Lower leg skin (tissue), 4 donors: ENCODE results near the gene CORO7. TPM values are rescaled to one million over a fixed set of nuclear protein-coding genes. Genes with fewer than 3 reads are reported as not detected.
"Not testable (repeated sequence)": the region's sequence is repeated elsewhere in the genome, so short reads cannot be mapped to it uniquely, and the experiment has no call there.

Source experiments
- DNase-seq, 2 donors: peaks; one replicate each; pipeline ENCODE4 v3.0.0-alpha.2; 2019; ENCODE audit warnings: low spot score in 2 of 2
- H3K4me3 ChIP-seq: fragments of 200-600 bp; sonication (generic); 2 replicates; pipeline ENCODE4 v1.5.1; 2017; ENCODE audit warnings: mild to moderate bottlenecking, low read depth; ENCODE audit not compliant: poor library complexity, severe bottlenecking
- POLR2A ChIP-seq, 2 donors: fragments of 450-650 bp; IDR thresholded peaks; one replicate each; pipeline ENCODE4 v1.6.1; 2016 to 2017; ENCODE audit warnings: antibody characterized with exemption in 2 of 2, mild to moderate bottlenecking in 1 of 2, moderate library complexity in 1 of 2
- WGBS, 2 donors: methylation state at CpG; one replicate each; pipeline ENCODE4 v1.1.5; 2018; 5-methylcytosine and 5-hydroxymethylcytosine counted together
- intact Hi-C: fragments of 100-400 bp; cut with DNase I; formaldehyde crosslinking; loops from one replicate; pipeline ENCODE4 v1.15.0; 2023; ENCODE audit warnings: low total_unique reads
- total RNA-seq, 4 donors: library from RNA; depleted of rRNA; stranded (reverse); fragments of >200 nt; gene quantifications; one replicate each; pipeline ENCODE4 v1.1.0, GENCODE V29; 2016
- TF ChIP-seq, protein P1 (sequence below), 3 donors: fragments of 450-650 bp; IDR thresholded peaks; one replicate each; pipeline ENCODE4 v1.5.1; 2016; ENCODE audit warnings: antibody characterized with exemption in 3 of 3, mild to moderate bottlenecking in 3 of 3, moderate library complexity in 2 of 3

CORO7 gene
- total RNA-seq, 4 donors from 2014 or later: 18.4 to 39.0 (median 22.7) TPM

DNA sequence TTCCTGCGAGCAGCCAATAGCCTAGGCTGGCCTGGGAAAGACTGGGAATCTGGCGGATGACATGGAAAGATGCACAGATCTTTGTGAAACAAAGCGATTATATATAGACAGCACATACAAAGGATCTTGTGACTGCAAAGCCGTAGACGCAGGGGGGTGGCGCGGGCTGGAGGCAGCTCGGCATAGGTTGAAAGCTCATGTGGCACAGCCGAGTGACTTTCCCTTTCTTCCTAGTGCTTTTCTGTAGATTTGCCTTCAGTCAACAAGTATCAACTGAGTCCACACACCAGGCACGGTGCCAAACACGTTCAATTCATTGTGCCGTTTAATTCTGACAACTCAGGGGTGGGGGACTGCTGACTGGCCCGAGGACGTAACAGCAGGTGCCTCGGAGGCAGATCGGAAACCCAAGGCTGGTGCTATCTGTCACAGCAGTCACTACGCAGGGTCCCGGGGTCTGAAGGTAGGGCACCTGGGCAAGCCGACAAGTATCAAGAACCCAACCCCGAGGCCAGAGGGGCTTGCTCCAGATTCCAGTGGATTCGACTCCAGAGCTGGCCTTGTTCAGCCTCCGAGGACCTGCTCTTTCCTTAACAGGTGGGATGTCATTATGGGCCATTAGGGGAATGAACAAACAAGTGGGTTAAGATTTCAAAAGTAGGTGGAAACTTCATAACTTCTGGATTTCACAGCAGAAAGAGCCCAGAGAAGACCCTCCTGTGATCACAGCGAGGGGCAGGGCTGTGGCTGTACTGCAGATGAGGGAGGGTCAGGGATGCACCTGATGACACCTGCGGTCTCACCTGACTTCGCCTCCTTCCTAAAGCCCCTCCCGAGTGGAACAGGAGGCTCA is 71.2 kb downstream of the CORO7 start:
- H3K4me3 ChIP-seq: no peak overlapping the region
- intact Hi-C loops: no loop called here
- DNase-seq: no peak
- 65 to 72% methylated on average over 21 to 26 of the region's 26 CpGs for WGBS, 2 donors
- no peak for TF ChIP-seq POLR2A (IDR thresholded peaks at IDR 0.05)
- TF ChIP-seq, protein P1, sequence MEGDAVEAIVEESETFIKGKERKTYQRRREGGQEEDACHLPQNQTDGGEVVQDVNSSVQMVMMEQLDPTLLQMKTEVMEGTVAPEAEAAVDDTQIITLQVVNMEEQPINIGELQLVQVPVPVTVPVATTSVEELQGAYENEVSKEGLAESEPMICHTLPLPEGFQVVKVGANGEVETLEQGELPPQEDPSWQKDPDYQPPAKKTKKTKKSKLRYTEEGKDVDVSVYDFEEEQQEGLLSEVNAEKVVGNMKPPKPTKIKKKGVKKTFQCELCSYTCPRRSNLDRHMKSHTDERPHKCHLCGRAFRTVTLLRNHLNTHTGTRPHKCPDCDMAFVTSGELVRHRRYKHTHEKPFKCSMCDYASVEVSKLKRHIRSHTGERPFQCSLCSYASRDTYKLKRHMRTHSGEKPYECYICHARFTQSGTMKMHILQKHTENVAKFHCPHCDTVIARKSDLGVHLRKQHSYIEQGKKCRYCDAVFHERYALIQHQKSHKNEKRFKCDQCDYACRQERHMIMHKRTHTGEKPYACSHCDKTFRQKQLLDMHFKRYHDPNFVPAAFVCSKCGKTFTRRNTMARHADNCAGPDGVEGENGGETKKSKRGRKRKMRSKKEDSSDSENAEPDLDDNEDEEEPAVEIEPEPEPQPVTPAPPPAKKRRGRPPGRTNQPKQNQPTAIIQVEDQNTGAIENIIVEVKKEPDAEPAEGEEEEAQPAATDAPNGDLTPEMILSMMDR (IDR thresholded peaks at IDR 0.05): no peak

DNA sequence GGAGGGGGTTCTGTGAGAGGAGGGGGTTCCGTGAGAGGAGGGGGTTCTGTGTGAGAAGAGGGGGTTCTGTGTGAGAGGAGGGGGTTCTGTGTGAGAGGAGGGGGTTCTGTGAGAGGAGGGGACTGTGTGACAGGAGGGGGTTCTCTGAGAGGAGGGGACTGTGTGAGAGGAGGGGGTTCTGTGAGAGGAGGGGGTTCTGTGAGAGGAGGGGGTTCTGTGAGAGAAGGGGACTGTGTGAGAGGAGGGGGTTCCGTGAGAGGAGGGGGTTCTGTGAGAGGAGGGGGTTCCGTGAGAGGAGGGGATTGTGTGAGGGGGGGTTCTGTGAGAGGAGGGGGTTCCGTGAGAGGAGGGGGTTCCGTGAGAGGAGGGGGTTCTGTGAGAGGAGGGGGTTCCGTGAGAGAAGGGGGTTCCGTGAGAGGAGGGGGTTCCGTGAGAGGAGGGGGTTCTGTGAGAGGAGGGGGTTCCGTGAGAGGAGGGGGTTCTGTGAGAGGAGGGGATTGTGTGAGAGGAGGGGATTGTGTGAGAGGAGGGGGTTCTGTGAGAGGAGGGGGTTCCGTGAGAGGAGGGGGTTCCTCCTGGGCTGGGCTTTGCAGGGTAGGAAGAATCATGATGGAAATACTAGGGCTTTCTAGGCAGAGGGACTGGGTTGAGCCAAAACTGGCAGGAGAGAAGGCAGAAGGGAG is 72.0 kb downstream of the CORO7 start:
- H3K4me3 ChIP-seq, DNase-seq, intact Hi-C loops: not testable (repeated sequence)
- WGBS, 2 donors: 40 to 63% methylated on average over 6 to 8 of the region's 10 CpGs

DNA sequence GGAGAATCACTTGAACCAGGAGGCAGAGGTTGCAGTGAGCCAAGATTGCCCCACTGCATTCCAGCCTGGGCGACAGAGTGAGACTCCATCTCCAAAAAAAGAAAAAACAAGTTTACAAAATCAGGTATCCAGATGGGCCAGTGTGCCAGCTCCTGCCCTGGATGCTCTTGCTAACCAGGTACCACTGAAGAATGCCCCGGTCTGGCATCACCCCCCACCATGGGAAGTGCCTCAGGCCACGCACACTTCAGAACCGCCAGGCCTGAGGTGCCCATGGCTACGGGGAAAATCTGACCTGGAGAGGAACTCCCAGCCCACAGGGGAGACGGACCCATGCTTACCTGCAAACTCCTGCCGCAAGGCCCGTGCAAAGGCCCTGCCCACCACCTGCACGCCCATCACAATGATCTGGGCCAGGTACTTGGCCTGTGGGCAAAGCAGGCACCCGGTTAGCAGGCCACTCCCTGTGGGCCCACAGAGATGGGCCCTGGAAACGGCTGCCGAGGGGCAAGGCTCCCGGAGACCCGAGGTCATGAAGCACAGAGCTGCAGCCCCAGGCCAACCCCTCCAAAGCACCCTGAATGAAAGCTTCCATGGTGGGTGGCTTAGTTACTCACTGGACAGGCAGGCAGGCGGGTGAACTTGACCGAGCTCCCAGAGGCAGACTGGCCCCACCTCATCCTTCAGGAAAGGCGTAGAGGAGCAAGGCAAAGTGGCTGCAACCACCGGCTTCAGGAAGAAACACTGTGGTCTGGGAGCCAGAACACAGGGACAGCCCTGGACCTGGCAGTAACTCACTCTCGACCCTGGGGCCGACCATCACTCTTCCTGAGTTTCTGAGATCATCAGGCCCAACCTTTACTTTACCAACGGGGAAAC is 73.3 kb downstream of the CORO7 start:
- intact Hi-C loops: no loop called here
- 85 to 89% methylated on average over 14 to 21 of the region's 21 CpGs for WGBS, 2 donors
- TF ChIP-seq, protein P1 (IDR thresholded peaks at IDR 0.05): no peak
- no peak for TF ChIP-seq POLR2A (IDR thresholded peaks at IDR 0.05)
- no peak for DNase-seq
- no peak overlapping the region for H3K4me3 ChIP-seq

DNA sequence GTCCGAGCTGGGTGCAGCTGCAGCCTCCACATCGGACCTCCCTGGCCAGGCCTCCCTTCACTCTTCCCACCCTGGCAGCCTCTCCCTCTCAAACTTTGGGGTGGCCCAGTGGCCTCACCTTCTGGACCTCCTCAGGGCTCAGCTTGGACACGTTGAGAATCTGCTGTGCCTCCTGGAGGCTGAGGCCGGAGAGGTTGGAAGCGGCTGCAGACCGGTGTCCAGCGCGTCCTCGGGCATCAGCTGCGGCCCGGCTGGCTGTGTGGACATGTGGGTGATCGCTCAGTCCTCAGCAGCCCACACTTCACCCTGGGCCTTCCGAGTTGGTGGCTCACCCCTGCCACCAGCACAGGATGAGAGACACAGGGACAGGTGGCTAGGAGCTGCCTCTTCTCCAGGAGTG is 75.1 kb downstream of the CORO7 start:
- WGBS, 2 donors: 88 to 91% methylated on average over 12 to 13 of the region's 13 CpGs
- no peak overlapping the region for H3K4me3 ChIP-seq
- no peak for DNase-seq
- intact Hi-C loops: no loop called here
- TF ChIP-seq, protein P1 (IDR thresholded peaks at IDR 0.05): no peak
- no peak for TF ChIP-seq POLR2A (IDR thresholded peaks at IDR 0.05)

DNA sequence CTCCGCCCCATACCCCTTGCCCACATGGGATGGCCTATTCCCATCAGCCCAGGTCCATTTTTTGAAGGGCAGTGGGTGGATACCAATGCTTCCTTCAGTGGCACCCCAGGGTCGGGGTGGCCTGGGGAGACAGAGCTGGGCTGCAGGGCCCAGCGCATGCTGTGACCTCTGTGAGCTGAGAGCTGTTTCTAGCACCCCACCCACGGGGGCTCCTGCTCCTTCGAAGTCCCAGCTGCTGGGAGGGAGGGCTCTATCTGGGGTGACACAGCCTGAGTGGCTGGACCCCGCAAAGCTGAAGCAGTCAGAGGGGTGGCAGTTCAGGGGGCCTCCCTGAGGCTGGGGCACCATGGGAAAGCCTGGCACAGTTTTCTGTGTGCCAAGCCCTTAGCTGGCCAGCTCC is 76.0 kb downstream of the CORO7 start:
- TF ChIP-seq, protein P1 (IDR thresholded peaks at IDR 0.05): no peak
- 85 to 90% methylated on average over 6 of the region's 6 CpGs for WGBS, 2 donors
- DNase-seq: no peak
- intact Hi-C loops: no loop called here
- no peak overlapping the region for H3K4me3 ChIP-seq

DNA sequence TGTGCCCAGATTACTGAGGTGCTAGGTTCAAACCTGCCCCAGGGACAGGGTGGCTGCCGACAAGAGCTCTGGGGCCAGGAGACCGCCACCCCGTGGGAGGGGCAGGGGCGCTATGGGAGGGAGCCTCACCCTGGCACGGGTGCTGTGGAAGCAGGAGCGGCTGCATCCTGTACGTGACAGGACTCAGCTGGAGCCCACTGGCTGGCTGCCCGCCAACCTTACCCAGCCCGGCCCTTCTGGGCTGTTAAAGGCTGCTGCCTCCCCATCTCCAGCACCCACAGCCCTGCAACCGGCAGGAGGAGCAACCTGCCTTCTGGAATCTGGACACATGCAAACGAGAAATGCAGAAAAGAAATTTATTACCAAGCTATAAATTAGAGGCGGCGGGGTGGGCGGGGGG is 76.5 kb downstream of the CORO7 start:
- intact Hi-C loops: no loop called here
- no peak for TF ChIP-seq POLR2A (IDR thresholded peaks at IDR 0.05)
- TF ChIP-seq, protein P1 (IDR thresholded peaks at IDR 0.05): no peak
- DNase-seq: no peak
- no peak overlapping the region for H3K4me3 ChIP-seq
- WGBS, 2 donors: 39 to 45% methylated on average over 13 to 14 of the region's 14 CpGs
